Liver (tissue), 3 donors: ENCODE measurements around the gene NOL4L.

Experiments
- EGR1 ChIP-seq, 2 donors: IDR thresholded peaks; 2 replicates each; pipeline ENCODE4 v1.6.1; 2016 to 2018; ENCODE audit warnings: antibody characterized with exemption in 2 of 2, low read depth in 2 of 2
- FOXA1 ChIP-seq: IDR thresholded peaks from 2 replicates; pipeline ENCODE4 v1.6.1; 2016; ENCODE audit warnings: antibody characterized with exemption
- GABPA ChIP-seq, 2 donors: IDR thresholded peaks in 1 of 2; conservative IDR thresholded peaks in 1 of 2; 2 replicates each; pipeline ENCODE4 v1.6.1; 2016; ENCODE audit warnings: antibody characterized with exemption in 2 of 2, mild to moderate bottlenecking in 1 of 2, moderate library complexity in 1 of 2
- JUND ChIP-seq, 2 donors: IDR thresholded peaks; 2 replicates each; pipeline ENCODE4 v1.6.1; 2016; ENCODE audit warnings: antibody characterized with exemption in 2 of 2
- MAX ChIP-seq: IDR thresholded peaks from 2 replicates; pipeline ENCODE4 v1.6.1; 2016; ENCODE audit warnings: antibody characterized with exemption
- RAD21 ChIP-seq, 2 donors: IDR thresholded peaks; 2 replicates each; pipeline ENCODE4 v1.6.1; 2016; ENCODE audit warnings: antibody characterized with exemption in 2 of 2, mild to moderate bottlenecking in 2 of 2
- TAF1 ChIP-seq: conservative IDR thresholded peaks from 2 replicates; pipeline ENCODE4 v1.6.1; 2016; ENCODE audit warnings: antibody characterized with exemption, mild to moderate bottlenecking
- YY1 ChIP-seq: IDR thresholded peaks from 2 replicates; pipeline ENCODE4 v1.6.1; 2016; ENCODE audit warnings: antibody characterized with exemption, mild to moderate bottlenecking
- TF ChIP-seq, protein P1 (sequence below): fragments of 150-350 bp; IDR thresholded peaks from 2 replicates; pipeline ENCODE4 v1.5.1; 2017; ENCODE audit warnings: improper control_type of control experiment, low read depth, low read length; ENCODE audit not compliant: missing input control
- TF ChIP-seq, protein P2 (sequence below): IDR thresholded peaks from 2 replicates; pipeline ENCODE4 v1.6.1; 2016; ENCODE audit warnings: antibody characterized with exemption, mild to moderate bottlenecking
- TF ChIP-seq, protein P3 (sequence below): IDR thresholded peaks from 2 replicates; pipeline ENCODE4 v1.6.1; 2016; ENCODE audit warnings: antibody characterized with exemption
- donor health status: healthy.
- donor health status: healthy.

DNA sequence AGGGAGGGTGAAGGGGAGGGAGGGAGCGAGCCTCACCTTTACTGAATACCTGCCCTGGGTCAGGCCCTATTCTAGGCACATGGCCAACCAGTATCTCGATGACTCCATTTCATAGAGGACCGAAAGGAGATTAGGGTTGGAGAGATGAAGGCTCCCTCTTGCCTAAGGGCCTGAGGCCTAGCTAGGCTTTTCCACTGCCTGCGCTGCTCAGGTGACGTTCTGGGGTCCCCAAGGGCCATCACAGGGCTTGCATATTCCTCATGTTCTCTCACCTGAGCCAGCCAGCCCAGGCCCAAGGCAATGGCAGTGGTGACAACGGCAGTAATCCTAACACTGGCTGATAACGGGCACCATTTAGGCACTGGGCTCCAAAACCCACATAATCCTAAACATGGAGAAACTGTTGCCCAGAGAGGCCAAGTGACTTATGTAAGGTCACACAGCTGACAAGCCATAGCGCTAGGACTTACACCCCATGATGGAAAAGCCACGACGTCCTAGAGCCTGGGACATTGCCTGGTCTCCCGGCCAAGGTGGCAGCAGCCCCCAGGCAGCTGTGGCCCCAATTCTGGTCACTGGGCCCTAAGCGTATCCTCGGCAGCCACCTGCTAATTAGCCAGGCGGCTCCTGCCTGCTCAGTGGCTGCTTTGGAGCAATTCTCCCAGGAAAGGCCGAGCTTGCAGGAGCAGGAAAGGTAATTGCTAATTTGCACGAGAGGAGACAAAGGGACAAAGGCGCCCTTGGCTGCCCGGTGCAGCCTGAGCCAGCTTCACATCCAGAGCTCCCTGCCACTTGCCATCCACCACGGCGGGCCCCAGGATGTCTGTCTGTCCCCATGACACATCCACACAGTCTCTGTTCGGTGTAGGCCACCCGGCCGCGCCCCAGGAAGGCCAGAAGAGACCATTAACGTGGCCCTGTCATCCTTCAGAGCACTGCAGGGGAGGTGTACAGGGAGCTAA is 21.5 kb downstream of the NOL4L start:
- TF ChIP-seq, protein P1, sequence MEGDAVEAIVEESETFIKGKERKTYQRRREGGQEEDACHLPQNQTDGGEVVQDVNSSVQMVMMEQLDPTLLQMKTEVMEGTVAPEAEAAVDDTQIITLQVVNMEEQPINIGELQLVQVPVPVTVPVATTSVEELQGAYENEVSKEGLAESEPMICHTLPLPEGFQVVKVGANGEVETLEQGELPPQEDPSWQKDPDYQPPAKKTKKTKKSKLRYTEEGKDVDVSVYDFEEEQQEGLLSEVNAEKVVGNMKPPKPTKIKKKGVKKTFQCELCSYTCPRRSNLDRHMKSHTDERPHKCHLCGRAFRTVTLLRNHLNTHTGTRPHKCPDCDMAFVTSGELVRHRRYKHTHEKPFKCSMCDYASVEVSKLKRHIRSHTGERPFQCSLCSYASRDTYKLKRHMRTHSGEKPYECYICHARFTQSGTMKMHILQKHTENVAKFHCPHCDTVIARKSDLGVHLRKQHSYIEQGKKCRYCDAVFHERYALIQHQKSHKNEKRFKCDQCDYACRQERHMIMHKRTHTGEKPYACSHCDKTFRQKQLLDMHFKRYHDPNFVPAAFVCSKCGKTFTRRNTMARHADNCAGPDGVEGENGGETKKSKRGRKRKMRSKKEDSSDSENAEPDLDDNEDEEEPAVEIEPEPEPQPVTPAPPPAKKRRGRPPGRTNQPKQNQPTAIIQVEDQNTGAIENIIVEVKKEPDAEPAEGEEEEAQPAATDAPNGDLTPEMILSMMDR = no peak
- TF ChIP-seq, protein P2, sequence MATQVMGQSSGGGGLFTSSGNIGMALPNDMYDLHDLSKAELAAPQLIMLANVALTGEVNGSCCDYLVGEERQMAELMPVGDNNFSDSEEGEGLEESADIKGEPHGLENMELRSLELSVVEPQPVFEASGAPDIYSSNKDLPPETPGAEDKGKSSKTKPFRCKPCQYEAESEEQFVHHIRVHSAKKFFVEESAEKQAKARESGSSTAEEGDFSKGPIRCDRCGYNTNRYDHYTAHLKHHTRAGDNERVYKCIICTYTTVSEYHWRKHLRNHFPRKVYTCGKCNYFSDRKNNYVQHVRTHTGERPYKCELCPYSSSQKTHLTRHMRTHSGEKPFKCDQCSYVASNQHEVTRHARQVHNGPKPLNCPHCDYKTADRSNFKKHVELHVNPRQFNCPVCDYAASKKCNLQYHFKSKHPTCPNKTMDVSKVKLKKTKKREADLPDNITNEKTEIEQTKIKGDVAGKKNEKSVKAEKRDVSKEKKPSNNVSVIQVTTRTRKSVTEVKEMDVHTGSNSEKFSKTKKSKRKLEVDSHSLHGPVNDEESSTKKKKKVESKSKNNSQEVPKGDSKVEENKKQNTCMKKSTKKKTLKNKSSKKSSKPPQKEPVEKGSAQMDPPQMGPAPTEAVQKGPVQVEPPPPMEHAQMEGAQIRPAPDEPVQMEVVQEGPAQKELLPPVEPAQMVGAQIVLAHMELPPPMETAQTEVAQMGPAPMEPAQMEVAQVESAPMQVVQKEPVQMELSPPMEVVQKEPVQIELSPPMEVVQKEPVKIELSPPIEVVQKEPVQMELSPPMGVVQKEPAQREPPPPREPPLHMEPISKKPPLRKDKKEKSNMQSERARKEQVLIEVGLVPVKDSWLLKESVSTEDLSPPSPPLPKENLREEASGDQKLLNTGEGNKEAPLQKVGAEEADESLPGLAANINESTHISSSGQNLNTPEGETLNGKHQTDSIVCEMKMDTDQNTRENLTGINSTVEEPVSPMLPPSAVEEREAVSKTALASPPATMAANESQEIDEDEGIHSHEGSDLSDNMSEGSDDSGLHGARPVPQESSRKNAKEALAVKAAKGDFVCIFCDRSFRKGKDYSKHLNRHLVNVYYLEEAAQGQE = no peak
- no peak for TF ChIP-seq GABPA (IDR thresholded peaks at IDR 0.05 in 1 of 2, conservative IDR thresholded peaks at IDR 0.05 in 1 of 2)
- TF ChIP-seq RAD21 (IDR thresholded peaks at IDR 0.05) = no peak
- TF ChIP-seq MAX = no peak
- TF ChIP-seq YY1 = no peak
- TF ChIP-seq, protein P3, sequence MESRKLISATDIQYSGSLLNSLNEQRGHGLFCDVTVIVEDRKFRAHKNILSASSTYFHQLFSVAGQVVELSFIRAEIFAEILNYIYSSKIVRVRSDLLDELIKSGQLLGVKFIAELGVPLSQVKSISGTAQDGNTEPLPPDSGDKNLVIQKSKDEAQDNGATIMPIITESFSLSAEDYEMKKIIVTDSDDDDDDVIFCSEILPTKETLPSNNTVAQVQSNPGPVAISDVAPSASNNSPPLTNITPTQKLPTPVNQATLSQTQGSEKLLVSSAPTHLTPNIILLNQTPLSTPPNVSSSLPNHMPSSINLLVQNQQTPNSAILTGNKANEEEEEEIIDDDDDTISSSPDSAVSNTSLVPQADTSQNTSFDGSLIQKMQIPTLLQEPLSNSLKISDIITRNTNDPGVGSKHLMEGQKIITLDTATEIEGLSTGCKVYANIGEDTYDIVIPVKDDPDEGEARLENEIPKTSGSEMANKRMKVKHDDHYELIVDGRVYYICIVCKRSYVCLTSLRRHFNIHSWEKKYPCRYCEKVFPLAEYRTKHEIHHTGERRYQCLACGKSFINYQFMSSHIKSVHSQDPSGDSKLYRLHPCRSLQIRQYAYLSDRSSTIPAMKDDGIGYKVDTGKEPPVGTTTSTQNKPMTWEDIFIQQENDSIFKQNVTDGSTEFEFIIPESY = no peak
- TF ChIP-seq TAF1 = no peak
- no peak for TF ChIP-seq JUND (IDR thresholded peaks at IDR 0.05)
- no peak for TF ChIP-seq FOXA1
- no peak for TF ChIP-seq EGR1 (IDR thresholded peaks at IDR 0.05; ENCODE audit: low read depth in 2 of 2)
